HCT116 (cell line): Measurements from ENCODE around the gene GABRB3. TPM values are rescaled to one million over a fixed set of nuclear protein-coding genes. Genes with fewer than 3 reads are reported as not detected.
"Not testable (repeated sequence)": the region's sequence is repeated elsewhere in the genome, so short reads cannot be mapped to it uniquely, and the experiment has no call there.

Experiments
- ATAC-seq: fragments of 200-7000 bp; cut with Tn5 transposase; 2 replicates; pipeline ENCODE4 v1.9.1; 2020; ENCODE audit warnings: mild to moderate bottlenecking, moderate library complexity
- BruUV-seq: library from RNA; stranded (reverse); fragments of 400-500 nt; replicated peaks from 2 replicates; lab custom pipeline; 2021; lab: Mats Ljungman, UMichigan
- CTCF ChIA-PET: fragments of 300-600 bp; sonication (Branson Sonifier 250); formaldehyde crosslinking; loops from one replicate; lab custom pipeline; 2021; ENCODE audit warnings: antibody characterized with exemption; lab: Charles Lee
- POLR2A ChIA-PET: fragments of 300-600, 350-600 bp; sonication (Branson Sonifier 250); formaldehyde crosslinking; loops from one replicate; lab custom pipeline; 2021; ENCODE audit warnings: antibody characterized with exemption; lab: Charles Lee
- RAD21 ChIA-PET, 2 experiments: fragments of 300-600 bp; sonication (Branson Sonifier 250); formaldehyde crosslinking; loops; one replicate each; lab custom pipeline; 2023; ENCODE audit warnings: low total read pairs in 2 of 2; ENCODE audit not compliant: uncharacterized antibody in 2 of 2, unreplicated experiment in 2 of 2, low non-redundant PET in 1 of 2; lab: Charles Lee
- DNase-seq: peaks from one replicate; pipeline ENCODE4 v3.0.0-alpha.2; 2010; ENCODE audit warnings: low read depth, low spot score
- H2AFZ ChIP-seq: fragments of 200-600 bp; shearing (Covaris generic), sonication (generic); 2 replicates; pipeline ENCODE4 v1.6.1; 2017; ENCODE audit warnings: low read depth, mixed run types, mixed read lengths, antibody characterized with exemption, low read length; ENCODE audit not compliant: poor library complexity, severe bottlenecking
- H3K27ac ChIP-seq: 2 replicates; pipeline ENCODE4 v1.5.1; 2012; ENCODE audit warnings: low read depth, low read length
- H3K27me3 ChIP-seq: fragments of 200-600 bp; sonication (generic); 2 replicates; pipeline ENCODE4 v1.6.1; 2016; ENCODE audit warnings: mixed run types, low read length, mixed read lengths; ENCODE audit not compliant: insufficient read depth
- H3K36me3 ChIP-seq, 2 experiments: fragments of 200-500 bp in 1 of 2; fragments of 200-600 bp in 1 of 2; sonication (Bioruptor generic) in 1 of 2; sonication (generic) in 1 of 2; 2 replicates each; pipeline versions ENCODE4 v1.5.1 to v1.6.1; 2014 to 2016; ENCODE audit warnings: low read length in 2 of 2, inconsistent platforms in 1 of 2, mixed read lengths in 1 of 2, mixed run types in 1 of 2; ENCODE audit not compliant: insufficient read depth in 2 of 2, control insufficient read depth in 1 of 2
- H3K4me1 ChIP-seq, 2 experiments: fragments of 200-600 bp in 1 of 2; sonication (generic) in 1 of 2; 2 replicates each; pipeline versions ENCODE4 v1.5.1 to v1.6.1; 2012 to 2017; ENCODE audit warnings: low read length in 2 of 2, inconsistent platforms in 1 of 2, mild to moderate bottlenecking in 1 of 2, mixed read lengths in 1 of 2, mixed run types in 1 of 2, moderate library complexity in 1 of 2; ENCODE audit not compliant: insufficient read depth in 2 of 2, control insufficient read depth in 1 of 2
- H3K4me2 ChIP-seq: fragments of 200-600 bp; sonication (generic); 2 replicates; pipeline ENCODE4 v1.6.1; 2017; ENCODE audit warnings: mixed run types, low read length, mixed read lengths
- H3K4me3 ChIP-seq, 2 experiments: fragments of 200-600 bp in 1 of 2; sonication (generic) in 1 of 2; replicated peaks in 1 of 2; 2 replicates each; pipeline ENCODE4 v1.5.1; 2011 to 2016; ENCODE audit warnings: low read length in 2 of 2, control low read depth in 1 of 2, low read depth in 1 of 2, mild to moderate bottlenecking in 1 of 2, mixed read lengths in 1 of 2, mixed run types in 1 of 2
- H3K79me2 ChIP-seq: fragments of 200-600 bp; sonication (generic); 2 replicates; pipeline ENCODE4 v1.6.1; 2017; ENCODE audit warnings: mild to moderate bottlenecking, mixed run types, low read length, moderate library complexity, mixed read lengths; ENCODE audit not compliant: insufficient read depth
- H3K9ac ChIP-seq: fragments of 200-600 bp; sonication (generic); 2 replicates; pipeline ENCODE4 v1.6.1; 2016; ENCODE audit warnings: low read length, mixed read lengths
- H3K9me2 ChIP-seq: fragments of 200-600 bp; sonication (generic), shearing (Covaris generic); 2 replicates; pipeline ENCODE4 v1.6.1; 2017; ENCODE audit warnings: mixed run types, mild to moderate bottlenecking, moderate library complexity; ENCODE audit not compliant: insufficient read depth
- H3K9me3 ChIP-seq, 2 experiments: fragments of 200-500 bp in 1 of 2; fragments of 200-600 bp in 1 of 2; sonication (Bioruptor generic) in 1 of 2; sonication (generic) in 1 of 2; 2 replicates each; pipeline ENCODE4 v1.6.1; 2014 to 2017; ENCODE audit warnings: low read length in 2 of 2, mixed read lengths in 2 of 2, inconsistent platforms in 1 of 2, low read depth in 1 of 2, mild to moderate bottlenecking in 1 of 2, mixed run types in 1 of 2, moderate library complexity in 1 of 2; ENCODE audit not compliant: control insufficient read depth in 1 of 2, insufficient read depth in 1 of 2
- H4K20me1 ChIP-seq: fragments of 200-600 bp; sonication (generic), shearing (Covaris generic); 2 replicates; pipeline ENCODE4 v1.6.1; 2017; ENCODE audit warnings: mixed run types, mild to moderate bottlenecking, moderate library complexity; ENCODE audit not compliant: insufficient read depth
- EGR1 ChIP-seq: IDR thresholded peaks from 2 replicates; pipeline ENCODE4 v1.6.1; 2012; ENCODE audit warnings: low read depth
- EZH2phosphoT487 ChIP-seq: fragments of 200-600 bp; IDR thresholded peaks from 2 replicates; pipeline ENCODE4 v1.6.1; 2018; ENCODE audit warnings: antibody characterized with exemption, borderline replicate concordance
- YY1 ChIP-seq: IDR thresholded peaks from 2 replicates; pipeline ENCODE4 v1.6.1; 2011; ENCODE audit warnings: low read length, low read depth, moderate library complexity, mild to moderate bottlenecking; ENCODE audit not compliant: insufficient replicate concordance; ENCODE audit errors: extremely low read depth
- ZNF274 ChIP-seq: fragments of 200-500 bp; sonication (Bioruptor generic); IDR thresholded peaks from 2 replicates; pipeline ENCODE4 v1.6.1; 2014; ENCODE audit warnings: mild to moderate bottlenecking, low read depth, low read length, inconsistent platforms
- intact Hi-C: fragments of 100-400 bp; cut with micrococcal nuclease; formaldehyde crosslinking; loops from 2 replicates; pipeline ENCODE4 v1.10.0; 2022
- total RNA-seq: library from RNA; stranded (reverse); gene quantifications from one replicate; pipeline ENCODE4 v1.2.1, GENCODE V29; 2021; ENCODE audit not compliant: unreplicated experiment
- TF ChIP-seq, protein P1 (sequence below): IDR thresholded peaks from 2 replicates; pipeline ENCODE4 v1.6.1; 2012; ENCODE audit warnings: low read depth

The GABRB3 gene
- total RNA-seq, 1 experiment from 2014 or later = 0.52 TPM

DNA sequence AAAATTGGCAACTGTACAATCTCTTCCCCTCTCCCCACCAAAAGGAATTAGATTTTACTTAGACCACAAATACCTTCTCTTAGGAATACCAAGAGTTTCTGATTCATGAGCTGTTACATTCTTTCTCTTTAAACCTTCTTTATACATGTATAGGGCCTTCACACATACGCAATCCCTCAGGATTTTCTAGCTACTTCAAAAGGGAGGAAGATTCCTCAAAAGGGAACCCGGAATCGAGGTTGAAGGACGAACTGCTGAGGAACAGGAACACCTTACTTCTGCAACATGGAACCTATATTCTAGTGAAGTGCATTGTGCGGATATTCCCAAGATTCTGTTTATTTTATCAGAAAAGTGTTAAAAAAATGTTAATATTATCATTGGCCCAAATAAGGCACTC is 52.3 kb downstream of the GABRB3 start (continued):
- TF ChIP-seq YY1 (no peak), EGR1 (no peak), EZH2phosphoT487 (no peak), ZNF274 (no peak)
- TF ChIP-seq, protein P1, sequence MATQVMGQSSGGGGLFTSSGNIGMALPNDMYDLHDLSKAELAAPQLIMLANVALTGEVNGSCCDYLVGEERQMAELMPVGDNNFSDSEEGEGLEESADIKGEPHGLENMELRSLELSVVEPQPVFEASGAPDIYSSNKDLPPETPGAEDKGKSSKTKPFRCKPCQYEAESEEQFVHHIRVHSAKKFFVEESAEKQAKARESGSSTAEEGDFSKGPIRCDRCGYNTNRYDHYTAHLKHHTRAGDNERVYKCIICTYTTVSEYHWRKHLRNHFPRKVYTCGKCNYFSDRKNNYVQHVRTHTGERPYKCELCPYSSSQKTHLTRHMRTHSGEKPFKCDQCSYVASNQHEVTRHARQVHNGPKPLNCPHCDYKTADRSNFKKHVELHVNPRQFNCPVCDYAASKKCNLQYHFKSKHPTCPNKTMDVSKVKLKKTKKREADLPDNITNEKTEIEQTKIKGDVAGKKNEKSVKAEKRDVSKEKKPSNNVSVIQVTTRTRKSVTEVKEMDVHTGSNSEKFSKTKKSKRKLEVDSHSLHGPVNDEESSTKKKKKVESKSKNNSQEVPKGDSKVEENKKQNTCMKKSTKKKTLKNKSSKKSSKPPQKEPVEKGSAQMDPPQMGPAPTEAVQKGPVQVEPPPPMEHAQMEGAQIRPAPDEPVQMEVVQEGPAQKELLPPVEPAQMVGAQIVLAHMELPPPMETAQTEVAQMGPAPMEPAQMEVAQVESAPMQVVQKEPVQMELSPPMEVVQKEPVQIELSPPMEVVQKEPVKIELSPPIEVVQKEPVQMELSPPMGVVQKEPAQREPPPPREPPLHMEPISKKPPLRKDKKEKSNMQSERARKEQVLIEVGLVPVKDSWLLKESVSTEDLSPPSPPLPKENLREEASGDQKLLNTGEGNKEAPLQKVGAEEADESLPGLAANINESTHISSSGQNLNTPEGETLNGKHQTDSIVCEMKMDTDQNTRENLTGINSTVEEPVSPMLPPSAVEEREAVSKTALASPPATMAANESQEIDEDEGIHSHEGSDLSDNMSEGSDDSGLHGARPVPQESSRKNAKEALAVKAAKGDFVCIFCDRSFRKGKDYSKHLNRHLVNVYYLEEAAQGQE = no peak

DNA sequence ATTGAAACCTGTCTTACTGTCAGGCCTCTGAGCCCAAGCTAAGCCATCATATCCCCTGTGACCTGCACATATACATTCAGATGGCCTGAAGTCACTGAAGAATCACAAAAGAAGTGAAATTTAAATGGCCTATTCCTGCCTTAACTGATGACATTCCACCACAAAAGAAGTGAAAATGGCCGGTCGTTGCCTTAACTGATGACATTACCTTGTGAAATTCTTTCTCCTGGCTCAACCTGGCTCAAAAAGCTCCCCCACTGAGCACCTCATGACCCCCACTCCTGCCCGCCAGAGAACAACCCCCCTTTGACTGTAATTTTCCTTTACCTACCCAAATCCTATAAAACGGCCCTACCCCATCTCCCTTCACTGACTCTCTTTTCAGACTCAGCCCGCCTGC is 53.0 kb downstream of the GABRB3 start:
- H3K36me3 ChIP-seq, H3K4me2 ChIP-seq, POLR2A ChIA-PET, RAD21 ChIA-PET, ATAC-seq, DNase-seq, H3K4me1 ChIP-seq, H3K79me2 ChIP-seq, H4K20me1 ChIP-seq, H3K27me3 ChIP-seq, CTCF ChIA-PET, H3K4me3 ChIP-seq, intact Hi-C loops, H3K27ac ChIP-seq, BruUV-seq, H2AFZ ChIP-seq, H3K9ac ChIP-seq, H3K9me2 ChIP-seq: not testable (repeated sequence)
- peaks cover 18 to 38% of the 10 kb centered on the region in 2 experiments; a peak in 2 of 4 replicates for H3K9me3 ChIP-seq
